K562 (cell line): ENCODE results near the gene ELAC2.

Experiments used
- BHLHE40 ChIP-seq: IDR thresholded peaks from 2 replicates; pipeline ENCODE4 v1.6.1; 2011; ENCODE audit warnings: low read length, improper control_type of control experiment
- ETV6 ChIP-seq, 3 experiments: fragments of 150-350 bp in 1 of 3; sonication (generic) in 1 of 3; formaldehyde crosslinking in 1 of 3; IDR thresholded peaks; 2 replicates each; pipeline versions ENCODE4 v1.6.1 to v1.8.0; 2014 to 2022; ENCODE audit warnings: borderline replicate concordance in 2 of 3, low read depth in 2 of 3, antibody characterized with exemption in 1 of 3, low read length in 1 of 3, mild to moderate bottlenecking in 1 of 3, missing genetic modification reagents in 1 of 3
- JUND ChIP-seq, 2 experiments: IDR thresholded peaks; 2 replicates in 1 of 2; 3 replicates in 1 of 2; pipeline ENCODE4 v1.6.1; 2011; ENCODE audit warnings: borderline replicate concordance in 2 of 2, low read depth in 2 of 2, low read length in 2 of 2, improper control_type of control experiment in 1 of 2, missing biosample characterization in 1 of 2, missing genetic modification characterization in 1 of 2, missing genetic modification reagents in 1 of 2
- NFRKB ChIP-seq: fragments of 450-650 bp; IDR thresholded peaks from 2 replicates; pipeline ENCODE4 v1.6.1; 2016; ENCODE audit warnings: low read depth
- NR3C1 ChIP-seq: sonication (generic); formaldehyde crosslinking; IDR thresholded peaks from 2 replicates; pipeline ENCODE4 v1.8.1; 2022; ENCODE audit warnings: missing genetic modification reagents

GRCh38 chr17:12973496-12974004 is 44.3 kb downstream of the ELAC2 start:
- TF ChIP-seq NR3C1 (CRISPR knock-in tag) (no peak), JUND (IDR thresholded peaks at IDR 0.05; ENCODE audit: borderline replicate concordance, low read depth, low read length) (no peak), JUND (tag; IDR thresholded peaks at IDR 0.05; ENCODE audit: borderline replicate concordance, low read depth, low read length) (no peak), ETV6 (IDR thresholded peaks at IDR 0.05; ENCODE audit: borderline replicate concordance in 1 of 2, low read depth in 2 of 2, low read length in 1 of 2) (no peak), ETV6 (CRISPR knock-in tag; IDR thresholded peaks at IDR 0.05; ENCODE audit: borderline replicate concordance) (no peak), NFRKB (no peak), BHLHE40 (no peak)
